IMR-90 (cell line): Measurements from ENCODE around the gene ENPP3. TPM values are rescaled to one million over a fixed set of nuclear protein-coding genes. Genes with fewer than 3 reads are reported as not detected.

ENCODE experiments used
- ATAC-seq: fragments of 200-7000 bp; cut with Tn5 transposase; 2 replicates; pipeline ENCODE4 v1.9.1; 2020; ENCODE audit warnings: low read depth, mild to moderate bottlenecking, moderate library complexity
- BruUV-seq: library from RNA; stranded (reverse); fragments of 400-500 nt; replicated peaks from 2 replicates; lab custom pipeline; 2021; lab: Mats Ljungman, UMichigan
- CTCF ChIA-PET: fragments of 300-600 bp; formaldehyde crosslinking; extraction: SDS; loops from one replicate; lab custom pipeline; 2021; ENCODE audit warnings: antibody characterized with exemption; lab: Yijun Ruan, JAX
- POLR2A ChIA-PET: fragments of 300-600 bp; sonication (Branson Sonifier 250); formaldehyde crosslinking; loops from one replicate; lab custom pipeline; 2022; ENCODE audit warnings: antibody characterized with exemption; ENCODE audit not compliant: unreplicated experiment; lab: Charles Lee
- DNase-seq: peaks from one replicate; pipeline ENCODE4 v3.0.0; 2013
- H2AFZ ChIP-seq: replicated peaks from 2 replicates; pipeline ENCODE3; 2013; ENCODE audit warnings: low read length, mild to moderate bottlenecking; ENCODE audit not compliant: poor library complexity
- H2AK5ac ChIP-seq: 2 replicates; pipeline ENCODE4 v1.6.1; 2013; ENCODE audit warnings: low read depth, low read length, inconsistent platforms
- H2AK9ac ChIP-seq: replicated peaks from 2 replicates; pipeline ENCODE3; 2013; ENCODE audit warnings: mild to moderate bottlenecking, low read depth, low read length, moderate library complexity; ENCODE audit not compliant: poor library complexity
- H2BK120ac ChIP-seq: 2 replicates; pipeline ENCODE4 v1.6.1; 2013; ENCODE audit warnings: low read depth, low read length, inconsistent platforms
- H2BK15ac ChIP-seq: 3 replicates; pipeline ENCODE4 v1.6.1; 2013; ENCODE audit warnings: low read depth, low read length, inconsistent platforms
- H2BK20ac ChIP-seq: 2 replicates; pipeline ENCODE4 v1.6.1; 2013; ENCODE audit warnings: low read depth, mild to moderate bottlenecking, inconsistent platforms, low read length, moderate library complexity
- H2BK5ac ChIP-seq: 2 replicates; pipeline ENCODE4 v1.6.1; 2013; ENCODE audit warnings: mild to moderate bottlenecking, low read depth, low read length, inconsistent platforms; ENCODE audit not compliant: poor library complexity, severe bottlenecking
- H3K14ac ChIP-seq: replicated peaks from 2 replicates; pipeline ENCODE4 v1.6.1; 2013; ENCODE audit warnings: low read depth, low read length, inconsistent platforms
- H3K18ac ChIP-seq: 2 replicates; pipeline ENCODE4 v1.6.1; 2013; ENCODE audit warnings: low read depth, low read length, control low read depth
- H3K23ac ChIP-seq: 2 replicates; pipeline ENCODE4 v1.6.1; 2013; ENCODE audit warnings: low read depth, low read length, inconsistent platforms
- H3K27ac ChIP-seq: 2 replicates; pipeline ENCODE4 v1.5.1; 2013; ENCODE audit warnings: mild to moderate bottlenecking, control low read depth, low read length; ENCODE audit not compliant: insufficient read depth
- H3K27me3 ChIP-seq: 2 replicates; pipeline ENCODE4 v1.6.1; 2013; ENCODE audit warnings: low read length; ENCODE audit not compliant: control insufficient read depth, insufficient read depth
- H3K36me3 ChIP-seq: 2 replicates; pipeline ENCODE4 v1.6.1; 2013; ENCODE audit warnings: low read length, mixed read lengths; ENCODE audit not compliant: control insufficient read depth, insufficient read depth
- H3K4ac ChIP-seq: 2 replicates; pipeline ENCODE4 v1.6.1; 2013; ENCODE audit warnings: low read depth, low read length, inconsistent platforms
- H3K4me1 ChIP-seq: 2 replicates; pipeline ENCODE4 v1.6.1; 2013; ENCODE audit warnings: low read length, mixed read lengths; ENCODE audit not compliant: control insufficient read depth, insufficient read depth
- H3K4me2 ChIP-seq: 2 replicates; pipeline ENCODE4 v1.6.1; 2013; ENCODE audit warnings: low read depth, mild to moderate bottlenecking, control low read depth, low read length, moderate library complexity
- H3K4me3 ChIP-seq: 2 replicates; pipeline ENCODE4 v1.5.1; 2013; ENCODE audit warnings: low read depth, mild to moderate bottlenecking, control low read depth, low read length, moderate library complexity; ENCODE audit not compliant: insufficient read depth
- H3K56ac ChIP-seq: 2 replicates; pipeline ENCODE4 v1.6.1; 2013; ENCODE audit warnings: low read length, inconsistent platforms; ENCODE audit not compliant: insufficient read depth; ENCODE audit errors: extremely low read depth
- H3K79me1 ChIP-seq, 2 experiments: 2 replicates each; pipeline ENCODE4 v1.6.1; 2013; ENCODE audit warnings: low read length in 2 of 2, inconsistent platforms in 1 of 2, low read depth in 1 of 2
- H3K9ac ChIP-seq: 2 replicates; pipeline ENCODE4 v1.6.1; 2013; ENCODE audit warnings: low read depth, low read length, control low read depth
- H3K9me1 ChIP-seq: 2 replicates; pipeline ENCODE4 v1.6.1; 2013; ENCODE audit warnings: low read length, inconsistent platforms; ENCODE audit not compliant: insufficient read depth
- H3K9me3 ChIP-seq: 2 replicates; pipeline ENCODE4 v1.6.1; 2013; ENCODE audit warnings: low read length; ENCODE audit not compliant: control insufficient read depth, insufficient read depth
- H4K20me1 ChIP-seq: 2 replicates; pipeline ENCODE4 v1.6.1; 2013; ENCODE audit warnings: low read length, inconsistent platforms; ENCODE audit not compliant: insufficient read depth
- H4K5ac ChIP-seq: 2 replicates; pipeline ENCODE4 v1.6.1; 2013; ENCODE audit warnings: mild to moderate bottlenecking, low read depth, low read length, control low read depth
- H4K8ac ChIP-seq, 2 experiments: 2 replicates each; pipeline ENCODE4 v1.6.1; 2013; ENCODE audit warnings: low read depth in 2 of 2, low read length in 2 of 2, control low read depth in 1 of 2, inconsistent platforms in 1 of 2
- H4K91ac ChIP-seq: 2 replicates; pipeline ENCODE4 v1.6.1; 2013; ENCODE audit warnings: low read depth, low read length, inconsistent platforms; ENCODE audit not compliant: insufficient read depth
- MAFK ChIP-seq: IDR thresholded peaks from 2 replicates; pipeline ENCODE4 v1.6.1; 2012; ENCODE audit warnings: low read depth, low read length, improper control_type of control experiment
- MAZ ChIP-seq: IDR thresholded peaks from 2 replicates; pipeline ENCODE4 v1.6.1; 2012; ENCODE audit warnings: low read depth, mild to moderate bottlenecking, low read length, improper control_type of control experiment, moderate library complexity, borderline replicate concordance
- MXI1 ChIP-seq: IDR thresholded peaks from 2 replicates; pipeline ENCODE4 v1.6.1; 2012; ENCODE audit warnings: low read depth, mild to moderate bottlenecking, low read length, moderate library complexity, borderline replicate concordance
- POLR2A ChIP-seq: IDR thresholded peaks from 2 replicates; pipeline ENCODE4 v1.6.1; 2012; ENCODE audit warnings: mild to moderate bottlenecking, low read depth, low read length
- RFX5 ChIP-seq: IDR thresholded peaks from 2 replicates; pipeline ENCODE4 v1.8.0; 2012; ENCODE audit warnings: low read depth, mild to moderate bottlenecking, low read length, moderate library complexity
- USF2 ChIP-seq: fragments of 150-350 bp; IDR thresholded peaks from 2 replicates; pipeline ENCODE4 v1.6.1; 2017; ENCODE audit warnings: mild to moderate bottlenecking, antibody characterized with exemption, low read length, low read depth
- WGBS, 2 experiments: methylation state at CpG; one replicate each; pipeline versions ENCODE4 v1.1.5 to v1.1.7; 2013; ENCODE audit warnings: missing lambda C conversion rate in 2 of 2; ENCODE audit not compliant: insufficient read length in 1 of 2; ENCODE audit errors: extremely low coverage in 2 of 2; 5-methylcytosine and 5-hydroxymethylcytosine counted together
- dilution Hi-C: fragments of 300-500 bp; cut with HindIII; formaldehyde crosslinking; loops from one replicate; pipeline ENCODE4 v1.14.3; 2018; ENCODE audit warnings: low sequenced_read_pairs; ENCODE audit not compliant: unreplicated experiment
- in situ Hi-C: fragments of 300-500 bp; cut with MboI; formaldehyde crosslinking; loops from 3 replicates; pipeline ENCODE4 v1.14.3; 2019; ENCODE audit warnings: low sequenced_read_pairs, inconsistent platforms, mixed read lengths
- intact Hi-C: fragments of 100-400 bp; cut with micrococcal nuclease; formaldehyde crosslinking; loops from 2 replicates; pipeline ENCODE4 v1.10.0; 2022
- polyA plus RNA-seq, 3 experiments: library from polyadenylated mRNA; depleted of rRNA; stranded (reverse); fragments of >200 nt; gene quantifications; 2 replicates each; pipeline ENCODE4 v1.2.3, GENCODE V29; 2012; ENCODE audit warnings: low replicate concordance in 1 of 3
- total RNA-seq: library from RNA; depleted of rRNA; stranded (reverse); fragments of >200 nt; gene quantifications from 2 replicates; pipeline ENCODE4 v1.2.3, GENCODE V29; 2012

The ENPP3 gene
- total and polyA plus RNA-seq, 2 of the 4 experiments (the other 2 are of a cell fraction), result under 0.01 to 0.05 TPM

- in situ Hi-C loops (no loop called here), intact Hi-C loops (no loop called here), dilution Hi-C loops (no loop called here)
- no peak overlapping the region for H3K4ac ChIP-seq
- H3K4me1 ChIP-seq, result no peaks in the 10 kb centered on the region
- H2AK5ac ChIP-seq, result no peak overlapping the region
- H2BK20ac ChIP-seq, result no peak overlapping the region
- H3K18ac ChIP-seq, result no peak overlapping the region
- H2AFZ ChIP-seq, result no peak overlapping the region
- H2BK15ac ChIP-seq, result no peak overlapping the region
- no peaks in the 10 kb centered on the region for H3K9me1 ChIP-seq
- H3K4me2 ChIP-seq, result no peak overlapping the region
- no peak overlapping the region for H2AK9ac ChIP-seq
- WGBS, 2 experiments, result no CpG with 5 or more reads among the region's 5 CpGs
- no TSS peak for BruUV-seq
- no peaks in the 10 kb centered on the region for H3K36me3 ChIP-seq
- no peak overlapping the region for H3K27ac ChIP-seq
- no peak overlapping the region for H2BK120ac ChIP-seq
- H3K9ac ChIP-seq, result no peak overlapping the region
- H4K91ac ChIP-seq, result no peak overlapping the region
- H3K14ac ChIP-seq, result no peak overlapping the region
- H4K20me1 ChIP-seq, result no peaks in the 10 kb centered on the region
- H4K8ac ChIP-seq, result no peak overlapping the region
- no peak for TF ChIP-seq MAFK
- no peak for TF ChIP-seq RFX5
- no peak for TF ChIP-seq MXI1
- TF ChIP-seq USF2, result no peak
- no peak for TF ChIP-seq POLR2A
- no peak for TF ChIP-seq MAZ
- no peak overlapping the region for H3K4me3 ChIP-seq
- ATAC-seq (no peak), DNase-seq (no peak)
- no peak overlapping the region for H2BK5ac ChIP-seq
- ChIA-PET CTCF (no interaction called here), POLR2A (no interaction called here)
- H4K5ac ChIP-seq, result no peak overlapping the region
- H3K27me3 ChIP-seq, result no peaks in the 10 kb centered on the region
- no peaks in the 10 kb centered on the region for H3K79me1 ChIP-seq
- no peaks in the 10 kb centered on the region for H3K9me3 ChIP-seq
- no peak overlapping the region for H3K56ac ChIP-seq
- no peak overlapping the region for H3K23ac ChIP-seq
Observed at GRCh38 chr6:131739136-131739535, 102.0 kb downstream of the ENPP3 start.
